Ovary (tissue), 3 donors: ENCODE measurements around the gene DLG1.

Experiments
- CTCF ChIP-seq, 3 donors: fragments of 450-650 bp in 2 of 3; fragments of 200-600 bp in 1 of 3; IDR thresholded peaks; one replicate each; pipeline versions ENCODE4 v1.5.1 to v1.8.0; 2016 to 2022; ENCODE audit warnings: antibody characterized with exemption in 3 of 3, mild to moderate bottlenecking in 1 of 3
- POLR2A ChIP-seq: fragments of 450-650 bp; IDR thresholded peaks from one replicate; pipeline ENCODE4 v1.6.1; 2017; ENCODE audit warnings: antibody characterized with exemption, mild to moderate bottlenecking, moderate library complexity
- donor health status: DM: no; HTN: no; CAD: no.

- TF ChIP-seq CTCF (IDR thresholded peaks at IDR 0.05) (no peak), POLR2A (no peak)
These were observed 40.7 kb downstream of the DLG1 start for GRCh38 chr3:197257711-197258110.
